RKO (cell line): ENCODE data around the gene ZNF337.

Experiments
- DNase-seq: peaks from one replicate; pipeline ENCODE4 v3.0.0-alpha.2; 2016; ENCODE audit warnings: low spot score

Gene ZNF337

GRCh38 chr20:25629816-25630499, 66.7 kb downstream of the ZNF337 start:
- no peak for DNase-seq

GRCh38 chr20:25626779-25627178, 69.9 kb downstream of the ZNF337 start:
- DNase-seq, result no peak

GRCh38 chr20:25624500-25624939, 72.1 kb downstream of the ZNF337 start:
- DNase-seq, result peak; percentile 62
